Suprapubic skin (tissue), 3 donors: ENCODE data around the gene PLA2G12B.
"Not testable (repeated sequence)": the region's sequence is repeated elsewhere in the genome, so short reads cannot be mapped to it uniquely, and the experiment has no call there.

Experiments used
- EP300 ChIP-seq: sonication (generic); formaldehyde crosslinking; IDR thresholded peaks from one replicate; pipeline ENCODE4 v1.6.1; 2017; ENCODE audit warnings: antibody characterized with exemption
- TF ChIP-seq, protein P1 (sequence below), 2 donors: fragments of 200-600 bp in 1 of 2; fragments of 450-650 bp in 1 of 2; sonication (generic) in 1 of 2; IDR thresholded peaks; one replicate each; pipeline ENCODE4 v1.5.1; 2016 to 2019; ENCODE audit warnings: antibody characterized with exemption in 2 of 2, mild to moderate bottlenecking in 1 of 2, moderate library complexity in 1 of 2

DNA sequence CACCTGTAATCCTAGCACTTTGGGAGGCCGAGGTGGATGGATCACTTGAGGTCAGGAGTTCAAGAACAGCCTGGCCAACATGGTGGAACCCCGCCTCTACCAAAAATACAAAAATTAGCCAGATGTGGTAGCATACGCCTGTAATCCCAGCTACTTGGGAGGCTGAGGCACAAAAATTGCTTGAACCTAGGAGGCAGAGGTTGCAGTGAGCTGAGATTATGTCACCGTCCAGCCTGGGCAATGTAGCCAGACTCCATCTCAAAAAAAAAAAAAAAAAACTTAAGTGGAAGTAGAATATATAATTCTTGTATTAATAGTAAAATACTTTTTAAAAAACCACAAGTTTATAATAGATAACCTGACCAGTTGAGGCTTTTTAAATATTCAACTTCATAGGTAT, 30.0 kb upstream of the PLA2G12B start:
- TF ChIP-seq EP300, result not testable (repeated sequence)
- TF ChIP-seq, protein P1, sequence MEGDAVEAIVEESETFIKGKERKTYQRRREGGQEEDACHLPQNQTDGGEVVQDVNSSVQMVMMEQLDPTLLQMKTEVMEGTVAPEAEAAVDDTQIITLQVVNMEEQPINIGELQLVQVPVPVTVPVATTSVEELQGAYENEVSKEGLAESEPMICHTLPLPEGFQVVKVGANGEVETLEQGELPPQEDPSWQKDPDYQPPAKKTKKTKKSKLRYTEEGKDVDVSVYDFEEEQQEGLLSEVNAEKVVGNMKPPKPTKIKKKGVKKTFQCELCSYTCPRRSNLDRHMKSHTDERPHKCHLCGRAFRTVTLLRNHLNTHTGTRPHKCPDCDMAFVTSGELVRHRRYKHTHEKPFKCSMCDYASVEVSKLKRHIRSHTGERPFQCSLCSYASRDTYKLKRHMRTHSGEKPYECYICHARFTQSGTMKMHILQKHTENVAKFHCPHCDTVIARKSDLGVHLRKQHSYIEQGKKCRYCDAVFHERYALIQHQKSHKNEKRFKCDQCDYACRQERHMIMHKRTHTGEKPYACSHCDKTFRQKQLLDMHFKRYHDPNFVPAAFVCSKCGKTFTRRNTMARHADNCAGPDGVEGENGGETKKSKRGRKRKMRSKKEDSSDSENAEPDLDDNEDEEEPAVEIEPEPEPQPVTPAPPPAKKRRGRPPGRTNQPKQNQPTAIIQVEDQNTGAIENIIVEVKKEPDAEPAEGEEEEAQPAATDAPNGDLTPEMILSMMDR (IDR thresholded peaks at IDR 0.05), result not testable (repeated sequence)
